ENCODE measurements around the gene SCO2. TPM values are rescaled to one million over a fixed set of nuclear protein-coding genes. Genes with fewer than 3 reads are reported as not detected.
A peak's percentile ranks its signal among the peaks of the same experiment; 100 is the strongest.

The SCO2 gene
- total and polyA plus RNA-seq, 2 of the 13 experiments (the other 11 are each of a cell fraction or from before 2014, with no cell fraction given) = 0.32 to 3.7 TPM

DNA sequence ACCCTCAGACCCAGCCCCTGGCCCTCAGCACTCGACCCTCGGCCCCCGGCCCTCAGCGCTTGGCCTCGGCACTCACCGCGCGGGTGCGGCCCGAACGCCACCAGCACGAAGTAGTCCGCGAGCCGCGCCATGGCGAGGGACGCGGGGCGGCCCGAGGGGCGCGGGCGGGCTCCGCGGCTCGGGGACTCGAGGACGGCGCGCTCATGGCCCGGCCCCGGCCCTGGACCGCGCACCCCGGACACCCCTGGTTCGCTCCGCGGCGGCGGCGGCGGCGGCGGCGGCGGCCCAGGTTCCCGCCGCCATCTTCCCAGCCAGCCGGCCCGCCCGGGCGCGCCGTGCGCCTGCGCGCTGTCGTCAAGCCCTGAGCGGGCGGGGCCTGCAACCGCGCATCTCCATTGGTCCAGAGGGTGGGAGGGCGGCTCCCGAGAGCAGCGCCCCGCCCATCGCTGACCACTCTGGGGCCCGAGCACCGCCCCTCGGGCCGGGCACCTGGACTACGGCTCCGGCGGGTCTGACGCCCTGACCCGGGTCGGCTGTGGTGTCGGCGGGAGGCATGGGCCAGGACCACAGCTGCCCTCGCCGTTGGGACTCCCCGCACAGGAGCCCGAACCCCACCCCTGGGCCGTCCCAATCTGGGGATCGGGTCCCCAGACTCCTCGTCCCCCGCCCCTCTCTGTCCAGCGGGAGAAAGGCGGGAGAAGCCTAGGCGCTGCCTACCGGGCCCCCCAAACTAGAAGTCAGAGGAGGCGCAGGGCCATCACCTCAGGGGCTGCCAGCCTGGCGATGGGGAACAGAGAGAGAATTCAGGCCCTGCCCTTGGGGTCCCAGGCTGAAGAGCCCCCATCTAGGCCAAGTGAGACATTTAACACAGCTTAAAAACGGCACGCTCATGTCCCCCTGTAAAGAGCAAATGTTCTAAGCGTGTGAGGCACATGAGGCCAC lies 50.4 kb downstream of the SCO2 start, which contains the start of gene SBF1 (continued):
- TF ChIP-seq, protein P1, sequence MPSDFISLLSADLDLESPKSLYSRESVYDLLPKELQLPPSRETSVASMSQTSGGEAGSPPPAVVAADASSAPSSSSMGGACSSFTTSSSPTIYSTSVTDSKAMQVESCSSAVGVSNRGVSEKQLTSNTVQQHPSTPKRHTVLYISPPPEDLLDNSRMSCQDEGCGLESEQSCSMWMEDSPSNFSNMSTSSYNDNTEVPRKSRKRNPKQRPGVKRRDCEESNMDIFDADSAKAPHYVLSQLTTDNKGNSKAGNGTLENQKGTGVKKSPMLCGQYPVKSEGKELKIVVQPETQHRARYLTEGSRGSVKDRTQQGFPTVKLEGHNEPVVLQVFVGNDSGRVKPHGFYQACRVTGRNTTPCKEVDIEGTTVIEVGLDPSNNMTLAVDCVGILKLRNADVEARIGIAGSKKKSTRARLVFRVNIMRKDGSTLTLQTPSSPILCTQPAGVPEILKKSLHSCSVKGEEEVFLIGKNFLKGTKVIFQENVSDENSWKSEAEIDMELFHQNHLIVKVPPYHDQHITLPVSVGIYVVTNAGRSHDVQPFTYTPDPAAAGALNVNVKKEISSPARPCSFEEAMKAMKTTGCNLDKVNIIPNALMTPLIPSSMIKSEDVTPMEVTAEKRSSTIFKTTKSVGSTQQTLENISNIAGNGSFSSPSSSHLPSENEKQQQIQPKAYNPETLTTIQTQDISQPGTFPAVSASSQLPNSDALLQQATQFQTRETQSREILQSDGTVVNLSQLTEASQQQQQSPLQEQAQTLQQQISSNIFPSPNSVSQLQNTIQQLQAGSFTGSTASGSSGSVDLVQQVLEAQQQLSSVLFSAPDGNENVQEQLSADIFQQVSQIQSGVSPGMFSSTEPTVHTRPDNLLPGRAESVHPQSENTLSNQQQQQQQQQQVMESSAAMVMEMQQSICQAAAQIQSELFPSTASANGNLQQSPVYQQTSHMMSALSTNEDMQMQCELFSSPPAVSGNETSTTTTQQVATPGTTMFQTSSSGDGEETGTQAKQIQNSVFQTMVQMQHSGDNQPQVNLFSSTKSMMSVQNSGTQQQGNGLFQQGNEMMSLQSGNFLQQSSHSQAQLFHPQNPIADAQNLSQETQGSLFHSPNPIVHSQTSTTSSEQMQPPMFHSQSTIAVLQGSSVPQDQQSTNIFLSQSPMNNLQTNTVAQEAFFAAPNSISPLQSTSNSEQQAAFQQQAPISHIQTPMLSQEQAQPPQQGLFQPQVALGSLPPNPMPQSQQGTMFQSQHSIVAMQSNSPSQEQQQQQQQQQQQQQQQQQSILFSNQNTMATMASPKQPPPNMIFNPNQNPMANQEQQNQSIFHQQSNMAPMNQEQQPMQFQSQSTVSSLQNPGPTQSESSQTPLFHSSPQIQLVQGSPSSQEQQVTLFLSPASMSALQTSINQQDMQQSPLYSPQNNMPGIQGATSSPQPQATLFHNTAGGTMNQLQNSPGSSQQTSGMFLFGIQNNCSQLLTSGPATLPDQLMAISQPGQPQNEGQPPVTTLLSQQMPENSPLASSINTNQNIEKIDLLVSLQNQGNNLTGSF (CRISPR knock-in tag; IDR thresholded peaks at IDR 0.05) = no peak
- TF ChIP-seq SOX6 (IDR thresholded peaks at IDR 0.05) (no peak), SOX6 (CRISPR knock-in tag; IDR thresholded peaks at IDR 0.05) (peak; percentile 31; the same call in 1 of the 2 replicates), NFE2L1 (CRISPR knock-in tag; IDR thresholded peaks at IDR 0.05; ENCODE audit: borderline replicate concordance) (no peak), TFDP2 (CRISPR knock-in tag; IDR thresholded peaks at IDR 0.05) (peak; percentile 43; the same call in 1 of the 2 replicates), ZNF101 (CRISPR knock-in tag; IDR thresholded peaks at IDR 0.05; ENCODE audit: borderline replicate concordance, low read depth) (no peak), ZSCAN31 (CRISPR knock-in tag; IDR thresholded peaks at IDR 0.05; ENCODE audit: low read depth) (0 out of 2 replicates have a peak, but pooled peaks have one; percentile 44), ZSCAN20 (CRISPR knock-in tag; IDR thresholded peaks at IDR 0.05; ENCODE audit: borderline replicate concordance) (no peak), MAFF (IDR thresholded peaks at IDR 0.05; ENCODE audit: low read depth, low read length) (no peak), ZBTB33 (CRISPR knock-in tag; IDR thresholded peaks at IDR 0.05) (no peak)
- TF ChIP-seq, protein P2, sequence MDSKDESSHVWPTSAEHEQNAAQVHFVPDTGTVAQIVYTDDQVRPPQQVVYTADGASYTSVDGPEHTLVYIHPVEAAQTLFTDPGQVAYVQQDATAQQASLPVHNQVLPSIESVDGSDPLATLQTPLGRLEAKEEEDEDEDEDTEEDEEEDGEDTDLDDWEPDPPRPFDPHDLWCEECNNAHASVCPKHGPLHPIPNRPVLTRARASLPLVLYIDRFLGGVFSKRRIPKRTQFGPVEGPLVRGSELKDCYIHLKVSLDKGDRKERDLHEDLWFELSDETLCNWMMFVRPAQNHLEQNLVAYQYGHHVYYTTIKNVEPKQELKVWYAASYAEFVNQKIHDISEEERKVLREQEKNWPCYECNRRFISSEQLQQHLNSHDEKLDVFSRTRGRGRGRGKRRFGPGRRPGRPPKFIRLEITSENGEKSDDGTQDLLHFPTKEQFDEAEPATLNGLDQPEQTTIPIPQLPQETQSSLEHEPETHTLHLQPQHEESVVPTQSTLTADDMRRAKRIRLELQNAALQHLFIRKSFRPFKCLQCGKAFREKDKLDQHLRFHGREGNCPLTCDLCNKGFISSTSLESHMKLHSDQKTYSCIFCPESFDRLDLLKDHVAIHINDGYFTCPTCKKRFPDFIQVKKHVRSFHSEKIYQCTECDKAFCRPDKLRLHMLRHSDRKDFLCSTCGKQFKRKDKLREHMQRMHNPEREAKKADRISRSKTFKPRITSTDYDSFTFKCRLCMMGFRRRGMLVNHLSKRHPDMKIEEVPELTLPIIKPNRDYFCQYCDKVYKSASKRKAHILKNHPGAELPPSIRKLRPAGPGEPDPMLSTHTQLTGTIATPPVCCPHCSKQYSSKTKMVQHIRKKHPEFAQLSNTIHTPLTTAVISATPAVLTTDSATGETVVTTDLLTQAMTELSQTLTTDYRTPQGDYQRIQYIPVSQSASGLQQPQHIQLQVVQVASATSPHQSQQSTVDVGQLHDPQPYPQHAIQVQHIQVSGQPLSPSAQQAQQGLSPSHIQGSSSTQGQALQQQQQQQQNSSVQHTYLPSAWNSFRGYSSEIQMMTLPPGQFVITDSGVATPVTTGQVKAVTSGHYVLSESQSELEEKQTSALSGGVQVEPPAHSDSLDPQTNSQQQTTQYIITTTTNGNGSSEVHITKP (CRISPR knock-in tag; IDR thresholded peaks at IDR 0.05; ENCODE audit: low read depth) = no peak
- TF ChIP-seq, protein P3, sequence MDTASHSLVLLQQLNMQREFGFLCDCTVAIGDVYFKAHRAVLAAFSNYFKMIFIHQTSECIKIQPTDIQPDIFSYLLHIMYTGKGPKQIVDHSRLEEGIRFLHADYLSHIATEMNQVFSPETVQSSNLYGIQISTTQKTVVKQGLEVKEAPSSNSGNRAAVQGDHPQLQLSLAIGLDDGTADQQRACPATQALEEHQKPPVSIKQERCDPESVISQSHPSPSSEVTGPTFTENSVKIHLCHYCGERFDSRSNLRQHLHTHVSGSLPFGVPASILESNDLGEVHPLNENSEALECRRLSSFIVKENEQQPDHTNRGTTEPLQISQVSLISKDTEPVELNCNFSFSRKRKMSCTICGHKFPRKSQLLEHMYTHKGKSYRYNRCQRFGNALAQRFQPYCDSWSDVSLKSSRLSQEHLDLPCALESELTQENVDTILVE (CRISPR knock-in tag; IDR thresholded peaks at IDR 0.05) = no peak
- TF ChIP-seq, protein P4, sequence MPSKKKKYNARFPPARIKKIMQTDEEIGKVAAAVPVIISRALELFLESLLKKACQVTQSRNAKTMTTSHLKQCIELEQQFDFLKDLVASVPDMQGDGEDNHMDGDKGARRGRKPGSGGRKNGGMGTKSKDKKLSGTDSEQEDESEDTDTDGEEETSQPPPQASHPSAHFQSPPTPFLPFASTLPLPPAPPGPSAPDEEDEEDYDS (CRISPR knock-in tag; IDR thresholded peaks at IDR 0.05) = peak; percentile 91

Measured in HepG2 (cell line).